HG02678 (cell line): ENCODE data around the gene DTNB.

Experiments used
- ATAC-seq: cut with Tn5 transposase; IDR thresholded peaks from one replicate; pipeline ENCODE4 v1.9.1; 2021; ENCODE audit warnings: mild to moderate bottlenecking, moderate library complexity; ENCODE audit not compliant: unreplicated experiment

The DTNB gene

GRCh38 chr2:25592766-25593292 is 80.5 kb downstream of the DTNB start:
- no peak for ATAC-seq

- no peak for ATAC-seq
These were observed 82.4 kb downstream of the DTNB start for GRCh38 chr2:25590921-25591505.

- no peak for ATAC-seq
These were observed 83.6 kb downstream of the DTNB start for GRCh38 chr2:25589676-25590205.

- no peak for ATAC-seq
These were observed 84.8 kb downstream of the DTNB start for GRCh38 chr2:25588576-25588975.

- ATAC-seq, result no peak
These were observed 86.0 kb downstream of the DTNB start for GRCh38 chr2:25587361-25587760.

- peak; percentile 79 for ATAC-seq
These were observed 86.6 kb downstream of the DTNB start for GRCh38 chr2:25586726-25587144.

- no peak for ATAC-seq
These were observed 88.2 kb downstream of the DTNB start for GRCh38 chr2:25585189-25585588.

GRCh38 chr2:25582077-25582830 is 91.1 kb downstream of the DTNB start:
- peak; percentile 50 for ATAC-seq

- ATAC-seq, result no peak
These were observed 96.8 kb downstream of the DTNB start for GRCh38 chr2:25576596-25576995.

- no peak for ATAC-seq
These were observed 100.7 kb downstream of the DTNB start for GRCh38 chr2:25572638-25573037.

GRCh38 chr2:25570161-25570845 is 103.1 kb downstream of the DTNB start:
- ATAC-seq, result no peak

GRCh38 chr2:25567406-25567805 is 106.0 kb downstream of the DTNB start:
- ATAC-seq, result no peak

- ATAC-seq, result peak; percentile 88
These were observed 106.7 kb downstream of the DTNB start for GRCh38 chr2:25566694-25567093.

GRCh38 chr2:25566094-25566493 is 107.3 kb downstream of the DTNB start:
- no peak for ATAC-seq

- no peak for ATAC-seq
These were observed 112.1 kb downstream of the DTNB start for GRCh38 chr2:25561136-25561850.

- ATAC-seq, result no peak
These were observed 114.2 kb downstream of the DTNB start for GRCh38 chr2:25559148-25559547.

GRCh38 chr2:25558262-25558661 is 115.1 kb downstream of the DTNB start:
- ATAC-seq, result peak; percentile 71

GRCh38 chr2:25557179-25558036 is 116.0 kb downstream of the DTNB start:
- peak; percentile 30 for ATAC-seq

GRCh38 chr2:25552318-25552717 is 121.1 kb downstream of the DTNB start:
- ATAC-seq, result no peak

GRCh38 chr2:25551316-25551715 is 122.1 kb downstream of the DTNB start:
- ATAC-seq, result no peak
